Kidney (tissue), 14 donors: ENCODE data around the gene RPTOR. TPM values are rescaled to one million over a fixed set of nuclear protein-coding genes. Genes with fewer than 3 reads are reported as not detected.

ENCODE experiments used
- DNase-seq, 5 donors: peaks; one replicate each; pipeline ENCODE4 v3.0.0-alpha.2; 2013 to 2020
- FAIRE-seq: peaks from 2 replicates; lab custom pipeline; 2012; peaks lifted over from hg19 to GRCh38; lab: Jason Lieb, UNC
- H3K27ac ChIP-seq, 2 donors: one replicate each; pipeline ENCODE4 v1.7.0; 2013; ENCODE audit warnings: low read depth in 2 of 2, low read length in 2 of 2, inconsistent platforms in 1 of 2
- H3K27me3 ChIP-seq: one replicate; pipeline ENCODE4 v1.7.1; 2013; ENCODE audit warnings: low read length, inconsistent platforms; ENCODE audit not compliant: control insufficient read depth, insufficient read depth
- H3K36me3 ChIP-seq, 3 donors: one replicate each; pipeline versions ENCODE4 v1.7.0 to v1.7.1; 2013; ENCODE audit warnings: low read length in 3 of 3, control low read depth in 1 of 3, inconsistent platforms in 1 of 3; ENCODE audit not compliant: insufficient read depth in 3 of 3, control insufficient read depth in 2 of 3
- H3K4me1 ChIP-seq, 3 donors: one replicate each; pipeline versions ENCODE4 v1.7.0 to v1.7.1; 2013; ENCODE audit warnings: low read length in 3 of 3, inconsistent platforms in 1 of 3, low read depth in 1 of 3; ENCODE audit not compliant: control insufficient read depth in 2 of 3, insufficient read depth in 2 of 3
- H3K4me3 ChIP-seq, 3 donors: one replicate each; pipeline versions ENCODE4 v1.7.0 to v1.8.1; 2013; ENCODE audit warnings: low read length in 3 of 3, control low read depth in 1 of 3, inconsistent platforms in 1 of 3
- H3K9ac ChIP-seq, 3 donors: one replicate each; pipeline versions ENCODE4 v1.7.0 to v1.7.1; 2013; ENCODE audit warnings: low read length in 3 of 3, control low read depth in 1 of 3, inconsistent platforms in 1 of 3
- H3K9me3 ChIP-seq, 3 donors: one replicate each; pipeline versions ENCODE4 v1.7.0 to v1.7.1; 2013; ENCODE audit warnings: low read length in 3 of 3, control low read depth in 1 of 3, inconsistent platforms in 1 of 3; ENCODE audit not compliant: control insufficient read depth in 2 of 3, insufficient read depth in 1 of 3
- CTCF ChIP-seq: IDR thresholded peaks from 3 replicates; pipeline ENCODE4 v1.5.1; 2012; ENCODE audit warnings: mild to moderate bottlenecking, moderate library complexity, borderline replicate concordance; ENCODE audit not compliant: insufficient read depth; ENCODE audit errors: extremely low read depth
- intact Hi-C: fragments of 100-400 bp; cut with DNase I; formaldehyde crosslinking; loops from one replicate; pipeline ENCODE4 v1.11.1; 2022
- polyA plus RNA-seq: library from polyadenylated mRNA; stranded (reverse); fragments of 350-450 nt; fragmentation: Illumina TruSeq; extraction: RNeasy Lipid Tissue Mini Kit (QIAGEN cat#74804); gene quantifications from one replicate; pipeline ENCODE4 v1.2.3, GENCODE V29; 2014; ENCODE audit warnings: low read depth, low replicate concordance; ENCODE audit not compliant: insufficient read depth
- total RNA-seq: library from RNA; stranded (reverse); fragmentation: NEBNext Ultra II Directional; extraction: Animal tissue kit (Norgen Biotek cat#: 25700); gene quantifications from one replicate; pipeline ENCODE4 v1.2.1, GENCODE V29; 2021
- donor health status: control.
- donor health status: control.
- donor health status: control.
- donor health status: control.
- donor health status: control.
- donor health status: DM: yes; HTN: yes; CAD: no.
- donor health status: Normal renal cell carcinoma (clear cell type).

The RPTOR gene
- total and polyA plus RNA-seq, 2 donors from 2014 or later: 5.5 to 37.6 TPM

DNA sequence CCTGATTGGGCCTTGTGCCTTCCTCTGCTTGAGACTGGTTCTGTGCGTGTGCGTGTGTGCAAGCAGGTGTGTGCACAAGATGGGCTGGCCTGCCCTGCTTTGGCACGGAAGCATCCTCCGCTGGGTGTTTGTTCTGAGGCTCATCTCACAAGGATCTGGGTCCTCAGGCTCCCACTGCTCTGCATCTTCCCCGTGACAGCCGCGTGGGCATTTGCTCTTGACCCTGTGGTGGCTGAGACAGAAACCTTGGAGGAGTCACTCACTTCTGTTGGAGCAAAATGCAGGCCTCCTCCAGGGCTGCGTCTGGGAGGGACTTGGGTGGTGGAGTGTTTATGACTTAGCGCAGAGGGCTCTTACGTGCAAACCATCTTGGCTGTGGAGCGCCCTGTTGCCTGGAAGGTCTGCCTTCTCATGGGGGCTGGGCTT lies 119.2 kb downstream of the RPTOR start:
- intact Hi-C loops: no loop called here
- Histone ChIP-seq H3K9ac (no peak overlapping the region), H3K4me3 (no peak overlapping the region), H3K9me3 (no peaks in the 10 kb centered on the region), H3K27ac (no peak overlapping the region), H3K27me3 (no peaks in the 10 kb centered on the region), H3K4me1 (peaks cover 0 to 4% (median 0%) of the 10 kb centered on the region in 3 donors), H3K36me3 (no peaks in the 10 kb centered on the region)
- DNase-seq: peak in 1 of 5 donors; percentile 34
- FAIRE-seq: no peak
- TF ChIP-seq CTCF: no peak

DNA sequence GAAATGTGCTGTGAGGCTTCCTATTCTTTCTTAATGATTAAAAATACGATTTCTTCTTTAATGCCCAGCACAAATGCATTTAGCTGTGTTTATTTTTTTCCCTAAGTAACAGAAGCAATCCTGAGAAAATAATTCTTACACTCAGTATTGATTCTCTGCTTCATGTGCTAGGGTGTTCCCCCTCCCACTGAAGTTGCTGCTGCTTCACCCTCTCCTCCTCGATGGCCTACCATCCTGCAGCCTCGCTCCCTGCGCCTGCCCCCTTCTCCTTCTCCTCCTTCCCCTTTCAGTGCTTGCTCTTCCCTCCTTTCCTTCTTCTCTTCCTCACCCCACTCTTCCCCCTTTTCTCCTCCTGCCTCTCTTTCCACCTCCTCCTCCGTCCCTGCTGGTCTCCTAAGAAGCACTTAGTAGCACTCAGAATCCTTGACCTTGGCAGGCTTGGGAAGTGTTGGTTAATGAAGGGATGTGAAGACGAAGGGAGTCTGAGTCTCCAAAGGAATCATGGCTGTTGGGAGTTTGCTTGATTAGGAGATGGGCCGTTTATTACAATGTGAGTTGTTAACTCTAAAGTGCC lies 119.7 kb downstream of the RPTOR start:
- Histone ChIP-seq H3K4me1 (peaks cover 0 to 5% (median 0%) of the 10 kb centered on the region in 3 donors), H3K36me3 (no peaks in the 10 kb centered on the region), H3K9me3 (no peaks in the 10 kb centered on the region), H3K27me3 (no peaks in the 10 kb centered on the region), H3K4me3 (no peak overlapping the region), H3K9ac (no peak overlapping the region), H3K27ac (no peak overlapping the region)
- no peak for TF ChIP-seq CTCF
- intact Hi-C loops: no loop called here
- DNase-seq (peak in 1 of 5 donors; percentile 45), FAIRE-seq (no peak)

- Histone ChIP-seq H3K4me1 (peaks cover 0 to 6% (median 0%) of the 10 kb centered on the region in 3 donors), H3K36me3 (no peaks in the 10 kb centered on the region), H3K27me3 (no peaks in the 10 kb centered on the region), H3K9me3 (no peaks in the 10 kb centered on the region), H3K4me3 (no peak overlapping the region), H3K9ac (no peak overlapping the region), H3K27ac (no peak overlapping the region)
- DNase-seq: no peak
- intact Hi-C loops: no loop called here
- TF ChIP-seq CTCF: no peak
- no peak for FAIRE-seq
These were observed 121.2 kb downstream of the RPTOR start for GRCh38 chr17:80665792-80666191.

DNA sequence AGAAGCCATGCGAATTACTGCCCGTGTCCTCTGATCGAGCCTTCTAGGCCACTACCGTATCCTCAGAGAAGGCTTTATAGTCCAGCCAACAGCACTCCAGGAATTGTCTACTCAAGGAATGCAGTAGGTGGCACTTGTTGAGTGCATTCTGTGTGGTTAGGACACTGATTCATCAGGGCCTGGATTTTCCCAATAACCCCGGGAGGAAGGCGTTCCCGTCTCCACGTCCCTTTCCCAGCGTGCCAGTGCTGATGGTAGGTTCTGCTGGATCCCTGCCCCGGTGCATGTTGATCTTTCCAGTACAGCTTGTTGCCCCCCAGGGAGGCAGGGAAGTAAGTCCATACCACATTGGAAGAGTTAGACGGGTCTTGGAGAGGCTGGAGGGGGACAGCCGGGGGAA lies 122.2 kb downstream of the RPTOR start:
- no peak overlapping the region for H3K27ac ChIP-seq
- TF ChIP-seq CTCF: no peak
- intact Hi-C loops: no loop called here

More for the DNA sequence above, 122.2 kb downstream of the RPTOR start:
- H3K9me3 ChIP-seq: no peaks in the 10 kb centered on the region
- FAIRE-seq: no peak
- H3K9ac ChIP-seq: no peak overlapping the region
- DNase-seq: no peak
- peaks cover 0 to 14% (median 0%) of the 10 kb centered on the region in 3 donors for H3K4me1 ChIP-seq
- no peak overlapping the region for H3K4me3 ChIP-seq
- H3K36me3 ChIP-seq: no peaks in the 10 kb centered on the region
- H3K27me3 ChIP-seq: no peaks in the 10 kb centered on the region
